ENCODE data around the gene ICE1. TPM values are rescaled to one million over a fixed set of nuclear protein-coding genes. Genes with fewer than 3 reads are reported as not detected.

Gene ICE1
- total RNA-seq, 2 donors from 2014 or later: 36.9 to 40.5 TPM

- Histone ChIP-seq H3K9me3 (ENCODE audit: control insufficient read depth, low read length) (no peaks in the 10 kb centered on the region), H3K27ac (ENCODE audit: low read depth, low read length) (no peak overlapping the region), H3K27me3 (ENCODE audit: control insufficient read depth, insufficient read depth, low read length, poor library complexity, severe bottlenecking) (no peaks in the 10 kb centered on the region), H3K4me3 (ENCODE audit: low read length) (no peak overlapping the region), H3K9ac (ENCODE audit: extremely low read depth, low read length, poor library complexity, severe bottlenecking) (no peak overlapping the region), H3K36me3 (ENCODE audit: control insufficient read depth, insufficient read depth, low read length) (peaks cover 92% of the 10 kb centered on the region), H3K4me1 (ENCODE audit: control insufficient read depth, insufficient read depth, low read length) (no peaks in the 10 kb centered on the region)
- DNase-seq: no peak
- H3K9me3 Mint-ChIP-seq: no peaks in the 10 kb centered on the region
- 97 to 100% methylated on average over 1 to 5 of the region's 5 CpGs for WGBS, 2 experiments (ENCODE audit: insufficient coverage in 1 of 2, insufficient read length in 1 of 2)
- no peaks in the 10 kb centered on the region for H3K4me1 Mint-ChIP-seq
- H3K36me3 Mint-ChIP-seq (ENCODE audit: low read depth): peaks cover 60% of the 10 kb centered on the region
- TF ChIP-seq, protein P1, sequence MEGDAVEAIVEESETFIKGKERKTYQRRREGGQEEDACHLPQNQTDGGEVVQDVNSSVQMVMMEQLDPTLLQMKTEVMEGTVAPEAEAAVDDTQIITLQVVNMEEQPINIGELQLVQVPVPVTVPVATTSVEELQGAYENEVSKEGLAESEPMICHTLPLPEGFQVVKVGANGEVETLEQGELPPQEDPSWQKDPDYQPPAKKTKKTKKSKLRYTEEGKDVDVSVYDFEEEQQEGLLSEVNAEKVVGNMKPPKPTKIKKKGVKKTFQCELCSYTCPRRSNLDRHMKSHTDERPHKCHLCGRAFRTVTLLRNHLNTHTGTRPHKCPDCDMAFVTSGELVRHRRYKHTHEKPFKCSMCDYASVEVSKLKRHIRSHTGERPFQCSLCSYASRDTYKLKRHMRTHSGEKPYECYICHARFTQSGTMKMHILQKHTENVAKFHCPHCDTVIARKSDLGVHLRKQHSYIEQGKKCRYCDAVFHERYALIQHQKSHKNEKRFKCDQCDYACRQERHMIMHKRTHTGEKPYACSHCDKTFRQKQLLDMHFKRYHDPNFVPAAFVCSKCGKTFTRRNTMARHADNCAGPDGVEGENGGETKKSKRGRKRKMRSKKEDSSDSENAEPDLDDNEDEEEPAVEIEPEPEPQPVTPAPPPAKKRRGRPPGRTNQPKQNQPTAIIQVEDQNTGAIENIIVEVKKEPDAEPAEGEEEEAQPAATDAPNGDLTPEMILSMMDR (conservative IDR thresholded peaks at IDR 0.05): no peak
- no peak overlapping the region for H3K27ac Mint-ChIP-seq
- H3K27me3 Mint-ChIP-seq (ENCODE audit: insufficient read depth): no peaks in the 10 kb centered on the region
- H3K4me3 Mint-ChIP-seq: no peak overlapping the region
These were observed 31.9 kb downstream of the ICE1 start for GRCh38 chr5:5454391-5454790.

- no peaks in the 10 kb centered on the region for H3K4me1 Mint-ChIP-seq
- no peaks in the 10 kb centered on the region for H3K27me3 Mint-ChIP-seq (ENCODE audit: insufficient read depth)
- H3K9ac ChIP-seq (ENCODE audit: extremely low read depth, low read length, poor library complexity, severe bottlenecking): no peak overlapping the region
- H3K9me3 Mint-ChIP-seq: no peaks in the 10 kb centered on the region
- H3K36me3 ChIP-seq (ENCODE audit: control insufficient read depth, insufficient read depth, low read length): peaks cover 93% of the 10 kb centered on the region
- no peak overlapping the region for H3K4me3 ChIP-seq (ENCODE audit: low read length)
- no peak for DNase-seq
- no peaks in the 10 kb centered on the region for H3K27me3 ChIP-seq (ENCODE audit: control insufficient read depth, insufficient read depth, low read length, poor library complexity, severe bottlenecking)
- no peaks in the 10 kb centered on the region for H3K9me3 ChIP-seq (ENCODE audit: control insufficient read depth, low read length)
- no peak overlapping the region for H3K27ac Mint-ChIP-seq
- peaks cover 72% of the 10 kb centered on the region for H3K36me3 Mint-ChIP-seq (ENCODE audit: low read depth)
- TF ChIP-seq, protein P1 (conservative IDR thresholded peaks at IDR 0.05): no peak
- no peak overlapping the region for H3K4me3 Mint-ChIP-seq
- 92 to 100% methylated on average over 1 to 4 of the region's 5 CpGs for WGBS, 2 experiments (ENCODE audit: insufficient coverage in 1 of 2, insufficient read length in 1 of 2)
- no peaks in the 10 kb centered on the region for H3K4me1 ChIP-seq (ENCODE audit: control insufficient read depth, insufficient read depth, low read length)
- no peak overlapping the region for H3K27ac ChIP-seq (ENCODE audit: low read depth, low read length)
These were observed 34.4 kb downstream of the ICE1 start for GRCh38 chr5:5456858-5457257.

- H3K4me3 ChIP-seq (ENCODE audit: low read length): no peak overlapping the region
- H3K9me3 Mint-ChIP-seq: no peaks in the 10 kb centered on the region
- H3K27ac Mint-ChIP-seq: no peak overlapping the region
- no peaks in the 10 kb centered on the region for H3K27me3 ChIP-seq (ENCODE audit: control insufficient read depth, insufficient read depth, low read length, poor library complexity, severe bottlenecking)
- DNase-seq: no peak
- no peaks in the 10 kb centered on the region for H3K9me3 ChIP-seq (ENCODE audit: control insufficient read depth, low read length)
- H3K4me1 Mint-ChIP-seq: no peaks in the 10 kb centered on the region
- peaks cover 95% of the 10 kb centered on the region for H3K36me3 ChIP-seq (ENCODE audit: control insufficient read depth, insufficient read depth, low read length)
- no peak overlapping the region for H3K27ac ChIP-seq (ENCODE audit: low read depth, low read length)
- no peaks in the 10 kb centered on the region for H3K4me1 ChIP-seq (ENCODE audit: control insufficient read depth, insufficient read depth, low read length)
- H3K27me3 Mint-ChIP-seq (ENCODE audit: insufficient read depth): no peaks in the 10 kb centered on the region
- H3K36me3 Mint-ChIP-seq (ENCODE audit: low read depth): peaks cover 83% of the 10 kb centered on the region
- TF ChIP-seq, protein P1 (conservative IDR thresholded peaks at IDR 0.05): no peak
- no peak overlapping the region for H3K9ac ChIP-seq (ENCODE audit: extremely low read depth, low read length, poor library complexity, severe bottlenecking)
- WGBS, 2 experiments (ENCODE audit: insufficient coverage in 1 of 2, insufficient read length in 1 of 2): 93 to 100% methylated on average over 2 to 4 of the region's 4 CpGs
- no peak overlapping the region for H3K4me3 Mint-ChIP-seq
These were observed 37.8 kb downstream of the ICE1 start for GRCh38 chr5:5460311-5460710.
